B cell (primary cell): Measurements from ENCODE around the gene MAGI2. TPM values are rescaled to one million over a fixed set of nuclear protein-coding genes. Genes with fewer than 3 reads are reported as not detected.

Experiments
- ATAC-seq: fragments of 200-7000 bp; cut with Tn5 transposase; one replicate; pipeline ENCODE4 v1.10.0; 2021; ENCODE audit warnings: low read depth, mild to moderate bottlenecking, moderate number of reproducible peaks, moderate library complexity
- CTCF ChIA-PET: fragments of 350-600 bp; sonication (Branson Sonifier 250); formaldehyde crosslinking; loops from one replicate; lab custom pipeline; 2021; ENCODE audit warnings: antibody characterized with exemption, inconsistent platforms; lab: Charles Lee
- POLR2A ChIA-PET: fragments of 350-600 bp; sonication (Branson Sonifier 250); formaldehyde crosslinking; loops from one replicate; lab custom pipeline; 2021; ENCODE audit warnings: antibody characterized with exemption; lab: Charles Lee
- DNase-seq: peaks from one replicate; pipeline ENCODE4 v3.0.0; 2013
- H2AFZ ChIP-seq: 2 replicates; pipeline ENCODE4 v1.6.1; 2012; ENCODE audit warnings: mild to moderate bottlenecking, low read depth, low read length; ENCODE audit not compliant: insufficient read depth, poor library complexity, severe bottlenecking
- H3K27ac ChIP-seq, 2 donors: 1 replicate in 1 of 2; 2 replicates in 1 of 2; pipeline ENCODE4 v1.5.1; 2012 to 2013; ENCODE audit warnings: low read length in 2 of 2, mild to moderate bottlenecking in 2 of 2, moderate library complexity in 1 of 2
- H3K27me3 ChIP-seq, 4 experiments: fragments of 200-600 bp in 1 of 4; sonication (generic) in 1 of 4; replicated peaks in 1 of 4; 1 replicate in 2 of 4; 2 replicates in 2 of 4; pipeline versions ENCODE4 v1.6.1 to v1.7.0; 2013 to 2016; ENCODE audit warnings: low read length in 3 of 4, mild to moderate bottlenecking in 2 of 4, mixed read lengths in 1 of 4, moderate library complexity in 1 of 4; ENCODE audit not compliant: insufficient read depth in 4 of 4, control insufficient read depth in 3 of 4; ENCODE audit errors: control extremely low read depth in 1 of 4
- H3K36me3 ChIP-seq, 2 experiments: replicated peaks in 1 of 2; 1 replicate in 1 of 2; 2 replicates in 1 of 2; pipeline versions ENCODE4 v1.6.1 to v1.7.1; 2013; ENCODE audit warnings: low read length in 1 of 2; ENCODE audit not compliant: insufficient read depth in 2 of 2, control insufficient read depth in 1 of 2; ENCODE audit errors: control extremely low read depth in 1 of 2, extremely low read depth in 1 of 2
- H3K4me1 ChIP-seq, 2 donors: fragments of 200-600 bp in 1 of 2; sonication (generic) in 1 of 2; 1 replicate in 1 of 2; 2 replicates in 1 of 2; pipeline versions ENCODE4 v1.5.1 to v1.6.1; 2013 to 2017; ENCODE audit warnings: low read length in 2 of 2; ENCODE audit not compliant: control insufficient read depth in 2 of 2, insufficient read depth in 2 of 2
- H3K4me2 ChIP-seq: replicated peaks from 2 replicates; pipeline ENCODE3; 2012; ENCODE audit warnings: mild to moderate bottlenecking, low read depth, low read length; ENCODE audit not compliant: poor library complexity, severe bottlenecking
- H3K4me3 ChIP-seq, 5 experiments: fragments of 200-600 bp in 1 of 5; sonication (generic) in 1 of 5; 1 replicate in 3 of 5; 2 replicates in 2 of 5; pipeline versions ENCODE4 v1.5.1 to v1.7.0; 2011 to 2016; ENCODE audit warnings: low read length in 4 of 5, mild to moderate bottlenecking in 4 of 5, low read depth in 2 of 5, control low read depth in 1 of 5, moderate library complexity in 1 of 5; ENCODE audit not compliant: insufficient read depth in 1 of 5; ENCODE audit errors: control extremely low read depth in 1 of 5, extremely low read depth in 1 of 5
- H3K79me2 ChIP-seq: fragments of 200-600 bp; sonication (generic); one replicate; pipeline ENCODE4 v1.6.0; 2016; ENCODE audit warnings: low read length; ENCODE audit not compliant: control insufficient read depth, insufficient read depth
- H3K9ac ChIP-seq: fragments of 200-600 bp; sonication (generic); 2 replicates; pipeline ENCODE4 v1.6.1; 2017; ENCODE audit warnings: mild to moderate bottlenecking, low read length, moderate library complexity
- H3K9me3 ChIP-seq, 3 donors: one replicate each; pipeline versions ENCODE4 v1.6.1 to v1.7.1; 2013; ENCODE audit warnings: low read length in 2 of 3; ENCODE audit not compliant: control insufficient read depth in 2 of 3, insufficient read depth in 1 of 3; ENCODE audit errors: control extremely low read depth in 1 of 3
- H4K20me1 ChIP-seq: 2 replicates; pipeline ENCODE4 v1.6.0; 2012; ENCODE audit warnings: mild to moderate bottlenecking, low read length; ENCODE audit not compliant: insufficient read depth, control insufficient read depth, poor library complexity, severe bottlenecking
- H3K27ac Mint-ChIP-seq: one replicate; pipeline ENCODE4 v1.8.0; 2021; ENCODE audit warnings: mixed read lengths
- H3K27me3 Mint-ChIP-seq: one replicate; pipeline ENCODE4 v1.8.0; 2021; ENCODE audit warnings: mixed read lengths
- H3K4me1 Mint-ChIP-seq: one replicate; pipeline ENCODE4 v1.8.0; 2021; ENCODE audit warnings: mixed read lengths
- H3K4me3 Mint-ChIP-seq: one replicate; pipeline ENCODE4 v1.8.0; 2021; ENCODE audit warnings: mixed read lengths
- H3K9me3 Mint-ChIP-seq: one replicate; pipeline ENCODE4 v1.8.0; 2022; ENCODE audit warnings: mixed read lengths; ENCODE audit not compliant: insufficient read depth
- EZH2 ChIP-seq: IDR thresholded peaks from 2 replicates; pipeline ENCODE4 v1.6.1; 2012; ENCODE audit warnings: borderline replicate concordance, low read depth, mild to moderate bottlenecking, moderate library complexity, low read length; ENCODE audit not compliant: insufficient read depth, poor library complexity, severe bottlenecking
- WGBS: methylation state at CpG from one replicate; pipeline ENCODE4 v1.1.5; 2013; ENCODE audit warnings: missing lambda C conversion rate; ENCODE audit not compliant: insufficient coverage; 5-methylcytosine and 5-hydroxymethylcytosine counted together
- intact Hi-C: fragments of 100-400 bp; cut with micrococcal nuclease; formaldehyde crosslinking; loops from one replicate; pipeline ENCODE4 v1.10.0; 2022
- polyA plus RNA-seq: library from polyadenylated mRNA; depleted of rRNA; stranded (reverse); fragments of >200 nt; gene quantifications from 2 replicates; pipeline ENCODE4 v1.2.3, GENCODE V29; 2012
- total RNA-seq, 2 donors: library from RNA; stranded (reverse); fragments of 120-200 nt in 1 of 2; gene quantifications; 1 replicate in 1 of 2; 2 replicates in 1 of 2; pipeline versions ENCODE4 v1.2.3 to v1.2.4, GENCODE V29; 2013 to 2022
- TF ChIP-seq, protein P1 (sequence below): fragments of 200-600 bp; IDR thresholded peaks from one replicate; pipeline ENCODE4 v1.8.0; 2022; ENCODE audit warnings: antibody characterized with exemption, mild to moderate bottlenecking

The MAGI2 gene
- total and polyA plus RNA-seq, 2 donors (not counting 1 experiment from before 2014, with no cell fraction given) = 0.16 to 0.64 TPM

DNA sequence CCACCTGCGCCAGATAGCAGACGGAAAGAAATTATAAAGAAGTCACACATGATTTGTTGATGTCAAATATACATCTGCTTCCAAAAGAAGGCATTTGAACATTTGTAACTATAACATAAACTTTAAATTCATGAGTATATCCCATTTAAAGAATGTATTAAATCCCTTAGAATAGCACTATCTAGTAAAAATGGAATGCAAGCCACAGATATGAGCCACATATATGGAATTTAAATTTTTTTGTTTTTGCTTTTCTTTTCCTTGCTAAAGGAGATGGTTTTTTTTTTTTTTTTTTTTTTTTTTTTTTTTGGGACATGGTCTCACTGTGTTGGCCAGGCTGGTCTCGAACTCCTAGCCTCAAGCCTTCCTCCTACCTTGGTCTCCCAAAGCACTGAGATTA lies 924.1 kb downstream of the MAGI2 start:
- Mint-ChIP-seq H3K27ac (no peak overlapping the region), H3K4me3 (no peak overlapping the region), H3K9me3 (no peaks in the 10 kb centered on the region), H3K27me3 (no peaks in the 10 kb centered on the region), H3K4me1 (no peaks in the 10 kb centered on the region)
- no peaks in the 10 kb centered on the region for H4K20me1 ChIP-seq
- H3K4me2 ChIP-seq = no peak overlapping the region
- no peaks in the 10 kb centered on the region for H3K36me3 ChIP-seq
- intact Hi-C loops = no loop called here
- H3K9me3 ChIP-seq = no peaks in the 10 kb centered on the region
- ChIA-PET POLR2A (no interaction called here), CTCF (no interaction called here)
- no peak for DNase-seq
- H3K79me2 ChIP-seq = no peaks in the 10 kb centered on the region
- no peak overlapping the region for H3K27ac ChIP-seq
- H3K27me3 ChIP-seq = no peaks in the 10 kb centered on the region
- no peak overlapping the region for H3K4me3 ChIP-seq
- ATAC-seq = no peak
- H3K9ac ChIP-seq = no peak overlapping the region
- H3K4me1 ChIP-seq = no peaks in the 10 kb centered on the region
- no CpG with 5 or more reads among the region's 3 CpGs for WGBS
- TF ChIP-seq, protein P1, sequence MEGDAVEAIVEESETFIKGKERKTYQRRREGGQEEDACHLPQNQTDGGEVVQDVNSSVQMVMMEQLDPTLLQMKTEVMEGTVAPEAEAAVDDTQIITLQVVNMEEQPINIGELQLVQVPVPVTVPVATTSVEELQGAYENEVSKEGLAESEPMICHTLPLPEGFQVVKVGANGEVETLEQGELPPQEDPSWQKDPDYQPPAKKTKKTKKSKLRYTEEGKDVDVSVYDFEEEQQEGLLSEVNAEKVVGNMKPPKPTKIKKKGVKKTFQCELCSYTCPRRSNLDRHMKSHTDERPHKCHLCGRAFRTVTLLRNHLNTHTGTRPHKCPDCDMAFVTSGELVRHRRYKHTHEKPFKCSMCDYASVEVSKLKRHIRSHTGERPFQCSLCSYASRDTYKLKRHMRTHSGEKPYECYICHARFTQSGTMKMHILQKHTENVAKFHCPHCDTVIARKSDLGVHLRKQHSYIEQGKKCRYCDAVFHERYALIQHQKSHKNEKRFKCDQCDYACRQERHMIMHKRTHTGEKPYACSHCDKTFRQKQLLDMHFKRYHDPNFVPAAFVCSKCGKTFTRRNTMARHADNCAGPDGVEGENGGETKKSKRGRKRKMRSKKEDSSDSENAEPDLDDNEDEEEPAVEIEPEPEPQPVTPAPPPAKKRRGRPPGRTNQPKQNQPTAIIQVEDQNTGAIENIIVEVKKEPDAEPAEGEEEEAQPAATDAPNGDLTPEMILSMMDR = no peak
- TF ChIP-seq EZH2 = no peak
- no peak overlapping the region for H2AFZ ChIP-seq

DNA sequence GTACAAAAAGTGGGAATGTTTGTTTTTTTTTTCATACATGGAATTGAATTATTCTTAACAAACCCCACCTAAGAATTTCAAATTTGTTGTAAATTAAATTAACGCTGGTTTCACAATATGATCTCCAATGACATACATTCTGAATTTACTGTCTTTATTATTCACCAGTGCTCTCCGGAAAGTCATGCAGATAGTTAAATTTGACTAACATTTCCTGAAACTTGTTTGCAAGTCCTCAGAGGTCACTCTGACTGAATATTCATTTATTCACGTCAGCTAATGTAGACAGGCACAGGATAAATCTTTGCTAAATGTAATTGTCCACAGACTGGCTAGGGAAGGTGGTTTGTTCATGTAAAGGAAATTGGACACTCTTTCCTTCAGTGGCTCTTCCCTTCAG lies 924.5 kb downstream of the MAGI2 start:
- no peak overlapping the region for H3K9ac ChIP-seq
- Mint-ChIP-seq H3K4me3 (no peak overlapping the region), H3K27ac (no peak overlapping the region), H3K27me3 (no peaks in the 10 kb centered on the region), H3K9me3 (no peaks in the 10 kb centered on the region), H3K4me1 (no peaks in the 10 kb centered on the region)
- no CpG with 5 or more reads among the region's 3 CpGs for WGBS
- CTCF ChIA-PET = no interaction called here
- TF ChIP-seq, protein P1 = no peak
- TF ChIP-seq EZH2 = no peak
- no peak overlapping the region for H3K4me2 ChIP-seq
- H3K4me1 ChIP-seq = no peaks in the 10 kb centered on the region
- DNase-seq (no peak), ATAC-seq (no peak)
- H3K79me2 ChIP-seq = no peaks in the 10 kb centered on the region
- no peak overlapping the region for H2AFZ ChIP-seq
- H3K27ac ChIP-seq = no peak overlapping the region
- no peaks in the 10 kb centered on the region for H3K36me3 ChIP-seq
- POLR2A ChIA-PET = no interaction called here
- no peak overlapping the region for H3K4me3 ChIP-seq
- intact Hi-C loops = no loop called here
- H3K9me3 ChIP-seq = no peaks in the 10 kb centered on the region
- H3K27me3 ChIP-seq = no peaks in the 10 kb centered on the region
- no peaks in the 10 kb centered on the region for H4K20me1 ChIP-seq
